ENCODE results near the gene DCTN4. TPM values are rescaled to one million over a fixed set of nuclear protein-coding genes. Genes with fewer than 3 reads are reported as not detected.

DCTN4 gene
- total and polyA plus RNA-seq, 2 experiments from 2014 or later = 15.4 to 41.8 TPM

DNA sequence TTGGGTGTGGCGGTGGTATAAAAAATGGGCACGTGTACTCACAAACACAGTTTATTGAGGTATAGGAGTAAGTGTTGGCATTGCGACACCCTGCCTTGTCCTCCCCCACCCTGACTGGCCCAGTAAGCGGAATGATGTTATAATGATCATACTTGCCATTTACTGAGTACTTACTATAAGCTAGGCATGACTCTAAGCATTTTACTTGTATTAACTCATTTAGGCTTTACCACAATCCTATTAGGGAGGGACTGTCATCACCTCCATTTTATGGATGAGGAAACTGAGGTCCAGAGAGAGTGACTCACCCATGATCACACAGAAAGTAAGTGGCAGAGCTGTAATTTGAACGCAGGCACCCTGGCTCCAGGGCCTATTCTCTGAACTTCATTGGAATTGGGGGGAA, 22.0 kb upstream of the DCTN4 start:
- H3K27me3 Mint-ChIP-seq (ENCODE audit: insufficient read depth, low read depth, poor library complexity) = peaks cover 12% of the 10 kb centered on the region
- H3K4me2 ChIP-seq = no peak overlapping the region
- no peaks in the 10 kb centered on the region for H3F3A ChIP-seq (replicated peaks; ENCODE audit: low read depth)
- no peak overlapping the region for H3K4me3 ChIP-seq
- DNase-seq (ENCODE audit: low spot score) (no peak), ATAC-seq (no peak)
- TF ChIP-seq, protein P1, sequence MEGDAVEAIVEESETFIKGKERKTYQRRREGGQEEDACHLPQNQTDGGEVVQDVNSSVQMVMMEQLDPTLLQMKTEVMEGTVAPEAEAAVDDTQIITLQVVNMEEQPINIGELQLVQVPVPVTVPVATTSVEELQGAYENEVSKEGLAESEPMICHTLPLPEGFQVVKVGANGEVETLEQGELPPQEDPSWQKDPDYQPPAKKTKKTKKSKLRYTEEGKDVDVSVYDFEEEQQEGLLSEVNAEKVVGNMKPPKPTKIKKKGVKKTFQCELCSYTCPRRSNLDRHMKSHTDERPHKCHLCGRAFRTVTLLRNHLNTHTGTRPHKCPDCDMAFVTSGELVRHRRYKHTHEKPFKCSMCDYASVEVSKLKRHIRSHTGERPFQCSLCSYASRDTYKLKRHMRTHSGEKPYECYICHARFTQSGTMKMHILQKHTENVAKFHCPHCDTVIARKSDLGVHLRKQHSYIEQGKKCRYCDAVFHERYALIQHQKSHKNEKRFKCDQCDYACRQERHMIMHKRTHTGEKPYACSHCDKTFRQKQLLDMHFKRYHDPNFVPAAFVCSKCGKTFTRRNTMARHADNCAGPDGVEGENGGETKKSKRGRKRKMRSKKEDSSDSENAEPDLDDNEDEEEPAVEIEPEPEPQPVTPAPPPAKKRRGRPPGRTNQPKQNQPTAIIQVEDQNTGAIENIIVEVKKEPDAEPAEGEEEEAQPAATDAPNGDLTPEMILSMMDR (conservative IDR thresholded peaks at IDR 0.05; ENCODE audit: low read depth in 2 of 2) = no peak
- TF ChIP-seq NANOG (IDR thresholded peaks at IDR 0.05; ENCODE audit: borderline replicate concordance) (no peak), POLR2AphosphoS5 (IDR thresholded peaks at IDR 0.05; ENCODE audit: low read depth) (no peak), EZH2phosphoT487 (IDR thresholded peaks at IDR 0.05; ENCODE audit: unreplicated experiment) (no peak)
- TF ChIP-seq, protein P2, sequence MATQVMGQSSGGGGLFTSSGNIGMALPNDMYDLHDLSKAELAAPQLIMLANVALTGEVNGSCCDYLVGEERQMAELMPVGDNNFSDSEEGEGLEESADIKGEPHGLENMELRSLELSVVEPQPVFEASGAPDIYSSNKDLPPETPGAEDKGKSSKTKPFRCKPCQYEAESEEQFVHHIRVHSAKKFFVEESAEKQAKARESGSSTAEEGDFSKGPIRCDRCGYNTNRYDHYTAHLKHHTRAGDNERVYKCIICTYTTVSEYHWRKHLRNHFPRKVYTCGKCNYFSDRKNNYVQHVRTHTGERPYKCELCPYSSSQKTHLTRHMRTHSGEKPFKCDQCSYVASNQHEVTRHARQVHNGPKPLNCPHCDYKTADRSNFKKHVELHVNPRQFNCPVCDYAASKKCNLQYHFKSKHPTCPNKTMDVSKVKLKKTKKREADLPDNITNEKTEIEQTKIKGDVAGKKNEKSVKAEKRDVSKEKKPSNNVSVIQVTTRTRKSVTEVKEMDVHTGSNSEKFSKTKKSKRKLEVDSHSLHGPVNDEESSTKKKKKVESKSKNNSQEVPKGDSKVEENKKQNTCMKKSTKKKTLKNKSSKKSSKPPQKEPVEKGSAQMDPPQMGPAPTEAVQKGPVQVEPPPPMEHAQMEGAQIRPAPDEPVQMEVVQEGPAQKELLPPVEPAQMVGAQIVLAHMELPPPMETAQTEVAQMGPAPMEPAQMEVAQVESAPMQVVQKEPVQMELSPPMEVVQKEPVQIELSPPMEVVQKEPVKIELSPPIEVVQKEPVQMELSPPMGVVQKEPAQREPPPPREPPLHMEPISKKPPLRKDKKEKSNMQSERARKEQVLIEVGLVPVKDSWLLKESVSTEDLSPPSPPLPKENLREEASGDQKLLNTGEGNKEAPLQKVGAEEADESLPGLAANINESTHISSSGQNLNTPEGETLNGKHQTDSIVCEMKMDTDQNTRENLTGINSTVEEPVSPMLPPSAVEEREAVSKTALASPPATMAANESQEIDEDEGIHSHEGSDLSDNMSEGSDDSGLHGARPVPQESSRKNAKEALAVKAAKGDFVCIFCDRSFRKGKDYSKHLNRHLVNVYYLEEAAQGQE (IDR thresholded peaks at IDR 0.05; ENCODE audit: unreplicated experiment) = no peak
- TF ChIP-seq, protein P3, sequence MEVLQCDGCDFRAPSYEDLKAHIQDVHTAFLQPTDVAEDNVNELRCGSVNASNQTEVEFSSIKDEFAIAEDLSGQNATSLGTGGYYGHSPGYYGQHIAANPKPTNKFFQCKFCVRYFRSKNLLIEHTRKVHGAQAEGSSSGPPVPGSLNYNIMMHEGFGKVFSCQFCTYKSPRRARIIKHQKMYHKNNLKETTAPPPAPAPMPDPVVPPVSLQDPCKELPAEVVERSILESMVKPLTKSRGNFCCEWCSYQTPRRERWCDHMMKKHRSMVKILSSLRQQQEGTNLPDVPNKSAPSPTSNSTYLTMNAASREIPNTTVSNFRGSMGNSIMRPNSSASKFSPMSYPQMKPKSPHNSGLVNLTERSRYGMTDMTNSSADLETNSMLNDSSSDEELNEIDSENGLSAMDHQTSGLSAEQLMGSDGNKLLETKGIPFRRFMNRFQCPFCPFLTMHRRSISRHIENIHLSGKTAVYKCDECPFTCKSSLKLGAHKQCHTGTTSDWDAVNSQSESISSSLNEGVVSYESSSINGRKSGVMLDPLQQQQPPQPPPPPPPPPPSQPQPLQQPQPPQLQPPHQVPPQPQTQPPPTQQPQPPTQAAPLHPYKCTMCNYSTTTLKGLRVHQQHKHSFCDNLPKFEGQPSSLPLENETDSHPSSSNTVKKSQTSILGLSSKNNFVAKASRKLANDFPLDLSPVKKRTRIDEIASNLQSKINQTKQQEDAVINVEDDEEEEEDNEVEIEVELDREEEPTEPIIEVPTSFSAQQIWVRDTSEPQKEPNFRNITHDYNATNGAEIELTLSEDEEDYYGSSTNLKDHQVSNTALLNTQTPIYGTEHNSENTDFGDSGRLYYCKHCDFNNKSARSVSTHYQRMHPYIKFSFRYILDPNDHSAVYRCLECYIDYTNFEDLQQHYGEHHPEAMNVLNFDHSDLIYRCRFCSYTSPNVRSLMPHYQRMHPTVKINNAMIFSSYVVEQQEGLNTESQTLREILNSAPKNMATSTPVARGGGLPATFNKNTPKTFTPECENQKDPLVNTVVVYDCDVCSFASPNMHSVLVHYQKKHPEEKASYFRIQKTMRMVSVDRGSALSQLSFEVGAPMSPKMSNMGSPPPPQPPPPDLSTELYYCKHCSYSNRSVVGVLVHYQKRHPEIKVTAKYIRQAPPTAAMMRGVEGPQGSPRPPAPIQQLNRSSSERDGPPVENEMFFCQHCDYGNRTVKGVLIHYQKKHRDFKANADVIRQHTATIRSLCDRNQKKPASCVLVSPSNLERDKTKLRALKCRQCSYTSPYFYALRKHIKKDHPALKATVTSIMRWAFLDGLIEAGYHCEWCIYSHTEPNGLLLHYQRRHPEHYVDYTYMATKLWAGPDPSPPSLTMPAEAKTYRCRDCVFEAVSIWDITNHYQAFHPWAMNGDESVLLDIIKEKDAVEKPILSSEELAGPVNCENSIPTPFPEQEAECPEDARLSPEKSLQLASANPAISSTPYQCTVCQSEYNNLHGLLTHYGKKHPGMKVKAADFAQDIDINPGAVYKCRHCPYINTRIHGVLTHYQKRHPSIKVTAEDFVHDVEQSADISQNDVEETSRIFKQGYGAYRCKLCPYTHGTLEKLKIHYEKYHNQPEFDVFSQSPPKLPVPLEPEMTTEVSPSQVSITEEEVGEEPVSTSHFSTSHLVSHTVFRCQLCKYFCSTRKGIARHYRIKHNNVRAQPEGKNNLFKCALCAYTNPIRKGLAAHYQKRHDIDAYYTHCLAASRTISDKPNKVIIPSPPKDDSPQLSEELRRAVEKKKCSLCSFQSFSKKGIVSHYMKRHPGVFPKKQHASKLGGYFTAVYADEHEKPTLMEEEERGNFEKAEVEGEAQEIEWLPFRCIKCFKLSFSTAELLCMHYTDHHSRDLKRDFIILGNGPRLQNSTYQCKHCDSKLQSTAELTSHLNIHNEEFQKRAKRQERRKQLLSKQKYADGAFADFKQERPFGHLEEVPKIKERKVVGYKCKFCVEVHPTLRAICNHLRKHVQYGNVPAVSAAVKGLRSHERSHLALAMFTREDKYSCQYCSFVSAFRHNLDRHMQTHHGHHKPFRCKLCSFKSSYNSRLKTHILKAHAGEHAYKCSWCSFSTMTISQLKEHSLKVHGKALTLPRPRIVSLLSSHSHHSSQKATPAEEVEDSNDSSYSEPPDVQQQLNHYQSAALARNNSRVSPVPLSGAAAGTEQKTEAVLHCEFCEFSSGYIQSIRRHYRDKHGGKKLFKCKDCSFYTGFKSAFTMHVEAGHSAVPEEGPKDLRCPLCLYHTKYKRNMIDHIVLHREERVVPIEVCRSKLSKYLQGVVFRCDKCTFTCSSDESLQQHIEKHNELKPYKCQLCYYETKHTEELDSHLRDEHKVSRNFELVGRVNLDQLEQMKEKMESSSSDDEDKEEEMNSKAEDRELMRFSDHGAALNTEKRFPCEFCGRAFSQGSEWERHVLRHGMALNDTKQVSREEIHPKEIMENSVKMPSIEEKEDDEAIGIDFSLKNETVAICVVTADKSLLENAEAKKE (CRISPR knock-in tag; IDR thresholded peaks at IDR 0.05) = no peak
- H3K27ac ChIP-seq (ENCODE audit: low read depth) = no peak overlapping the region
- no peaks in the 10 kb centered on the region for H3K9me2 ChIP-seq (ENCODE audit: insufficient read depth)
- no peak overlapping the region for H3K4me3 Mint-ChIP-seq
- H2AFZ ChIP-seq = no peak overlapping the region
- H3K4me1 Mint-ChIP-seq = peaks cover 38% of the 10 kb centered on the region
- H3K27ac Mint-ChIP-seq = no peak overlapping the region
- peaks cover 13% of the 10 kb centered on the region for H3K4me1 ChIP-seq (ENCODE audit: insufficient read depth)
- peaks cover 1% of the 10 kb centered on the region; the same call in 2 of the 3 replicates for H3K9me3 Mint-ChIP-seq
- peaks cover 4% of the 10 kb centered on the region for H3K36me3 Mint-ChIP-seq (ENCODE audit: low read depth)
- H3K27me3 ChIP-seq (ENCODE audit: insufficient read depth) = peaks cover 17% of the 10 kb centered on the region
- H4K20me1 ChIP-seq (replicated peaks; ENCODE audit: insufficient read depth) = no peaks in the 10 kb centered on the region
- peaks cover 10% of the 10 kb centered on the region; the same call in 1 of the 2 replicates for H3K79me2 ChIP-seq (replicated peaks; ENCODE audit: insufficient read depth)
- H3K36me3 ChIP-seq (ENCODE audit: insufficient read depth) = 0 out of 2 replicates have a peak, but pooled peaks cover under 1% of the 10 kb centered on the region
